Fibroblast of skin of left biceps (primary cell): ENCODE results near the gene TECTA.

Source experiments
- DNase-seq, 2 experiments: peaks; one replicate each; pipeline ENCODE4 v3.0.0-alpha.2; 2013; ENCODE audit warnings: low read depth in 2 of 2

TECTA gene

GRCh38 chr11:121127809-121128208 is 26.8 kb downstream of the TECTA start:
- no peak for DNase-seq

GRCh38 chr11:121129362-121130340 is 28.6 kb downstream of the TECTA start:
- no peak for DNase-seq

- no peak for DNase-seq
These were observed 30.6 kb downstream of the TECTA start for GRCh38 chr11:121131656-121132055.

GRCh38 chr11:121132211-121132976 is 31.4 kb downstream of the TECTA start:
- DNase-seq: no peak

- DNase-seq: no peak
These were observed 33.8 kb downstream of the TECTA start for GRCh38 chr11:121134741-121135312.

GRCh38 chr11:121137005-121137404 is 36.0 kb downstream of the TECTA start:
- no peak for DNase-seq

GRCh38 chr11:121138259-121138658 is 37.2 kb downstream of the TECTA start:
- no peak for DNase-seq

GRCh38 chr11:121140369-121140768 is 39.3 kb downstream of the TECTA start:
- DNase-seq: no peak

GRCh38 chr11:121141066-121141465 is 40.0 kb downstream of the TECTA start:
- DNase-seq: no peak

- no peak for DNase-seq
These were observed 42.9 kb downstream of the TECTA start for GRCh38 chr11:121143921-121144320.

- no peak for DNase-seq
These were observed 43.7 kb downstream of the TECTA start for GRCh38 chr11:121144723-121145122.

GRCh38 chr11:121145826-121146225 is 44.8 kb downstream of the TECTA start:
- no peak for DNase-seq

- no peak for DNase-seq
These were observed 48.1 kb downstream of the TECTA start for GRCh38 chr11:121149116-121149515.

- DNase-seq: no peak
These were observed 50.2 kb downstream of the TECTA start for GRCh38 chr11:121151207-121151688.

GRCh38 chr11:121152764-121153163 is 51.7 kb downstream of the TECTA start:
- DNase-seq: no peak

- DNase-seq: no peak
These were observed 52.4 kb downstream of the TECTA start for GRCh38 chr11:121153472-121153871.

GRCh38 chr11:121154486-121155314 is 53.7 kb downstream of the TECTA start:
- no peak for DNase-seq

GRCh38 chr11:121157756-121158155 is 56.7 kb downstream of the TECTA start:
- DNase-seq: no peak

- no peak for DNase-seq
These were observed 58.7 kb downstream of the TECTA start for GRCh38 chr11:121159741-121160140.

- DNase-seq: no peak
These were observed 60.4 kb downstream of the TECTA start for GRCh38 chr11:121161349-121161917.
